ENCODE measurements around the gene CD2BP2. TPM values are rescaled to one million over a fixed set of nuclear protein-coding genes. Genes with fewer than 3 reads are reported as not detected.

CD2BP2 gene
- polyA plus RNA-seq, 1 donor, result 34.3 TPM

DNA sequence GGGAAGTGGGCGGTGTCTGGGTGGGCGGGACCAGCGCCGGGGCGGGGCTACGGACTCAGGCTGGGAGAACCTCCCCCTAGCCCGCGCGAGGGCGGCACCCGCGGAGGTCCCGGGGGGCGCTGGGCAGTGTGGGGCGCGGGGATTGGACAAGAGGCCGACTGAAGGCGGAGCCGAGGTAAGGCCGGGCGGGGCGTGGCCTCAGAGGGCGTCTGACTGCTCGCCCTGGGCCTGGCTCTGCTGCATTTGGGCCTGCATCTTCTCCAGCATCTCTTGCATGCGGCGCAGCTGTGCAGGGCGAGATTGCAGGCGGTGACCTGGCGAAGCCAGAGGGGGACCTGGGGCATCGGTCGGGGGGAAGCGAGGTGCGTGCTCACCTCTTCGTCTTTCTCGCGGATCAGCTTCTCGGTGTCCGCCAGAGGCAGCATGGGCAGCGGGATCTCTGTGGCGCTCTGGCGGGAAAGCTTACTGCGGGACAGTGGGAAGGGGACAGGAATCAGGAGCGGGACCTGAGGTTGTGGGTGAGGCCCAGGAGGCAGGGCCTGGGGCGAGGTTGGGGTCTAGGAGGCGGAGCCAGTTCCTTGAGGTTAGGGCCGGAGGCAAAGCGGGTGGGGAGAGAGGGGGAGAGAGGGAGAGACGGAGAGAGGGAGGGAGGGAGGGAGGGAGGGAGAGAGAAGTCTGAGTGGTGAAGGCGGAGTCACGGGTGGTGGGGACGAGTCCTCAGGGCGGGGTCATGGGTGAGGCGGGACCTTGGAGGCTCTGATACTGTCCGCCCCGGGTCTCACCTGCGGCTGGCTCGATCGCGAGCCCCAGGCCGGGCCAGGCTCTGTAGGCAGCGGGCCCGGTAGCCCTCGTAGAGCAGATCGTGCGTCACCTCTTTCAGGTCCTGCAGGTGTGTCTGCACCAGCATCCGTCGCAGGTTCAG, 23.4 kb upstream of the CD2BP2 start:
- peak; percentile 99 for DNase-seq

DNA sequence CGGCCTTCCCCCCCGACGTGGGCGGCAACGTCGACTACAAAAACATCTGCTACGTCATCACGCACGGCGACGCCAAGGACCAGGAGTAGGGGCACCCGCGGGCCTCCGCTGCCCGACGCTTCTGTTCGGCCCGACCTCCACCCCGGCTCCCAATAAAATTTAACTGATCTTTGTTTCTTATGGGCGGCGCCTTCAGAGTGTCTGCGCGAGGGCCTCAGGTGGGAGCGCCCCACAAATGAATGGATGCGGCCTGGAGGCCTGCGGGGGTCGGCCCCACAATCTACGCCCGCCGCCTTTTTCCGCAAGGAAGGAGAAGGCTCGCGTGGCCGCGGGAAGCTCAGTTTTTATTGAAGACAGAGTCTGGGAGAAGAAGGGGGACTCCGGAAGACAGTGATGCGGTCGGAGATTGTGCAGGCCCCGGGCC, 22.7 kb upstream of the CD2BP2 start:
- peak; percentile 91 for DNase-seq

DNA sequence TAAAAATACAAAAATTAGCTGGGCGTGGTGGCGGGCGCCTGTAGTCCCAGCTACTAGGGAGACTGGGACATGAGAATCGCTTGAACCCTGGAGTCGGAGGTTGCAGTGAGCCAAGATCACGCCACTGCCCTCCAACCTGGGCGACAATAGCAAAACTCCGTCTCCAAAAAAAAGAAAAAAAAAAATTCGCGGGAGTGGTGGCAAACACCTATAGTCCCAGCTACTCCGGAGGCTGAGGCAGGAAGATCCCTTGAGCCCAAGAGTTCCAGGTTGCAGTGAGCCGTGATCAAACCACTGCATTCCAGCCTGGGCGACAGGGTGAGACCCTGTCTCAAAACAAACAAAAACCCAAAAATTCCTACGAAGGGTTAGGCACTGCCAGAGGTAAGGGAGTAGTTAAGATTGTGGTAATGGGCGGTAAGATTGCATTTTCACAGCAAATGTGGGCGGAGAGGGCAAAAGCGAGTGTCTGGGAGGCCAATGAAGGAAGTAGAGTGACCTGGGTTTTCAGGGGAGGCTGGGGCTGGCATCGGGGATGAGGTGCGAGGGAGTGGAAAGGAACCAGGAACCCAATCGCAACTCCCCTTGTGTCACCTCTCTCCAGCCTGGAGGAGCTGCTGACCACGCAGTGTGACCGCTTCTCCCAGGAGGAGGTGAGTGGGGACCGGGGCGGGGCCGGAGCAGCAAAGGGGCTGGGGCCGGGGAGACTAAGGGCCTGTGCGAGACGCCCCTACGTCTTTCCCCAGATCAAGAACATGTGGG, 22.1 kb upstream of the CD2BP2 start:
- no peak for DNase-seq

DNA sequence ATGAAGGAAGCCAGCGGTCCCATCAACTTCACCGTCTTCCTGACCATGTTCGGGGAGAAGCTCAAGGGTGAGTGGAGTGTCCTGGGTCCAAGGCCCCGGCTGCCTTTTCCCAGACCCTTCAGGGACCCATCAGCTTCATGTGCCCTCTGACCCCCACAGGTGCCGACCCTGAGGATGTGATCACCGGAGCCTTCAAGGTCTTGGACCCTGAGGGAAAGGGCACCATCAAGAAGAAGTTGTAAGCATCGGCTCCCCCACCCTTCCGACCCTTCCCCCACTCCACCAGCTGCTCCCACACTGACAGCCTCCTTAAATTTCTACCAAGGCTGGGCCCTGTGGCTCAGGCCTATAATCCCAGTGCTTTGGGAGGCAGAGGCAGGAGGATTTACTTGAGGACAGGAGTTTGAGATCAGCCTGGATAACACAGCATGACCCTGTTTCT, 21.4 kb upstream of the CD2BP2 start:
- no peak for DNase-seq

DNA sequence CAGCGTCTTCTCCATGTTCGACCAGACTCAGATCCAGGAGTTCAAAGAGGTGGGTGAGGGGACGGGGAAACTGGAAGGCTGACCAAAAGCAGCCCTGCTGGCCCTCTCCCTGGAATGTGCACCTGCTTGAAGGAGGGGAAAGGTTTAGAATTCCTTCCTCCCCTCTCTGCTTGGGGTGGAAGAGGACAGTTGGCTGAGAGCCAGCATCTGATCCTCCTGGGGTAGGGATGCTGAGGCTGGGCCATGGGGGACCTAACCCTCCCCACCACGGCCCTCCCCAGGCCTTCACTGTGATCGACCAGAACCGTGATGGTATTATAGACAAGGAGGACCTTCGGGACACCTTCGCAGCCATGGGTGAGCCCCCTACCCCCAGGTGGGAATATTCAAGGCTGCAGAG, 20.8 kb upstream of the CD2BP2 start:
- no peak for DNase-seq

DNA sequence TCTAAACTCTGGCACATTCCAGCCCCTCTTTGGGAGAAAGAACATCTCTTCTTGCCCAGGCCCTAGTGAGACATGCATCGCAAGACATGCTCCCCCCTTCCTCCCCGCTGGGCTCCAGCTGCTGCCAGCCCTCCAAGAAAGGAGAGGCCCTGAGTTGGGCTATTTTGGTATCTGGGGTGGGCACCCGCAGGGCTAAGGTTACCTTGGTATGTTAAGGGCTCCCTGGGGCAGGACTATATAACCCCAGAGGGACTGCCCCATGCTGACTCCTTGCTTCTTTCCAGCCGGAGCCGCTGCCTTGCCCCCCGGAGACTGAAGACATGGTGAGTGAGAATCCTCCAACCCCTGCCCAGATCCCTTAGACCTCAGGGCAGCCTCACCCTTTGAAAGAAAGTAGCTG, 19.4 kb upstream of the CD2BP2 start, which contains the start of gene MYL11:
Gene MYL11, plus strand, starts transcription at position 265 of the 400 bp plus-strand sequence. Its CDS starts 56 bp downstream, at position 321.
- no peak for DNase-seq

DNA sequence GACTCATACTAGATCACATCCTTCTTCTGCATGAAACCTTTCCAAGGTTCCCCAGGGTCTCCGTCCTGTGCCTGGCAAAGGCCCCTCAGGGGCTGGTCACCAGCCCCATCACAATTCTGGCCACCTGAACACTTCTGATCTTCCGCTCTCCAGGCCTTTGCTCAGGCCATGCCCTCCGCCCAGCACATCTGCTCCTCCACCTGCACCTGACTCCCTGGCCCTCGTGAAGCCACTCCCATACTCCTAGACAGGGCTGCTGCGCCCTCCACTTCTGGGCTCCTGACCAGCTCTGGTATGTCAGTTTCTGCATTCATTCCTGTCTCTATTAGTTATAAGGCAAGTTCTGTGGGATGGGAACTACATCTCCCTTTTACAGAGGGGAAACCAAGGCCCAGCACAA, 17.6 kb upstream of the CD2BP2 start:
- DNase-seq, result no peak

DNA sequence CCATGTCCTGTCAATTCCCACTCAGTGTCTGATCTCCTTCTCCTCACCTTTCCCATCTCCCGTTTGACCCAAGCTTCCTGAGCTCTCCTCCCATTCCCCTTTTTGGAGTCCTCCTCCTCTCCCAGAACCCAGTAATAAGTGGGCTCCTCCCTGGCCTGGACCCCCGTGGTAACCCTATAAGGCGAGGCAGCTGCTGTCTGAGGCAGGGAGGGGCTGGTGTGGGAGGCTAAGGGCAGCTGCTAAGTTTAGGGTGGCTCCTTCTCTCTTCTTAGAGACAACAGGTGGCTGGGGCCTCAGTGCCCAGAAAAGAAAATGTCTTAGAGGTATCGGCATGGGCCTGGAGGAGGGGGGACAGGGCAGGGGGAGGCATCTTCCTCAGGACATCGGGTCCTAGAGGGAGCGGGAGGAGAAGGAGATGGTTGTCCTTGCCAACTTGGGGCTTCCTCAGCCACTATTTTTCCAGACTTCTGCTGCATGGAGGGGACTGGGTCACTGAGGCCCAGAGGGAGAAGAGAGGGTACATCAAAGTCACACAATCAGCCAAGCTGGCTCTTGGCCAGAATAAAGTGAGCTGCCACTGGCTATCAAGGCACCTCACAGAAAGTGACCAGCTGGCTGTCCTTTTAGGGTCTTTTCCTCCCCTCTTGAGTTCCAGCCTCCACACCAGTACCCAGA, 17.1 kb upstream of the CD2BP2 start:
- no peak for DNase-seq

DNA sequence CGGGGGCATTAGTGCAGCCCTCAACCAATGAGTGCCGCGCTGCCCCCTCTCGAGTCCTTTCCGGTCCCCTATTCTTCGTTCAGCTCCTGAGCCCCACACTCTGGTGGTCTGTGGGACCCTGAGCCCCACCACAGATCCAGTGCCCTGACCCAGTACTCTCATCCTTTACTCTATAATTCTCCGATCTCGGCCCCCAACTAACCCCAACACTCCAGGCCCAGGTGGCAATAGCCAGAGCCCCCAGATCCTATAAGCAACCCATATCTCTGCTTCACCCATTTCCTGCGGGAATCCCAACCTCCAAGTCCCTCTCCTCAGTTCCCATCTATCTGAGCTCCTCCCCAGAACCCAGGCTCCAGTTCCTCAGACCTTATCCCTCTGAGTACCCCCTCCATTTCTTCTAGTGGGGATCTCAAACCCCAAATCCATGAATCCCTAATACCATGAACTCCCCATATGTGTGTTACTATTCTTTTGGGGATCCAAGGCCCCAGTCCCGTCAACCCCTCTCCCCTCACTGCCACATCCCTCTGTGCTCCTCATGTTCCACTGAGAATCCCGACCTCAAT, 16.2 kb upstream of the CD2BP2 start:
- DNase-seq, result no peak

DNA sequence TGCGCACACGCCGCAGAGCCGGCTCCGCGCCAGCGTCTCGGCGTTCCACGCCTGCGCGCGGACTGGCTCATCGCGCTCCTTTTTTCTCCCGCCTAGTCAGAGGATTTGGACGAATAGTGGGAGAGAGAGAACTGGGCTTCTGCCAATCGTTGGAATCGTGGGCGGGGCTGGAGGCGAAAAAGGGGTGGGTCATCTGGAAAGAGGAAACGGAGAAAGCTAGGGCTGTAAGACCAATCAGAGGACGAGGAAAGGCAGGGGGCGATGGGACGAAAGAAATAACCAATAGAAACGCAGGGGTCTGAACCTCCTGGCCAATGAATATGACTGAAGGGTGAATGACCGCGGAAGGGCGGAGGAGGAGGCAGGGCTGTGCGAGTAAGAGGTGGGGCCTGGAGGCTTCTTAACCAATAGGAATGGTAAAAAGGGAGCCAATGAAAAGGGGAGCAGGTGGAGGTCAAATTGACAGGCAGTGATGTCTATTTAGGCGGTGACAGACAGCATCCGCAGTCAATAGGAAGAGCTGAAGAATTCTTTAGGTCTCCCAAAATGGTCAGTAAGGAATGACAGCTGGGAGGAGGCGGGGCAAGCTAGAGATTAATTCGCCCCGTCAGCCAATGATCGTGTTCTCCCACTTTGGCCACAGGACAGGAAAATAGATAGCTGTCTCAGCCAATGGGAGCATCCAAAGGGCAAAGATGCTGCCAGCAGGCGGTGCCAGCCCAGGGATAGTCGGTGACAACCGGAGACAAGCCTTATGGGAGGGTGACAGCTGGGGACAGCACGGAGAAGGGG, 15.5 kb upstream of the CD2BP2 start, which contains the start of gene TBC1D10B:
Gene TBC1D10B, minus strand, starts transcription at position 39 of the 792 bp plus-strand sequence. CDS start 311 bp downstream, outside the sequence.
- peak; percentile 99 for DNase-seq

DNA sequence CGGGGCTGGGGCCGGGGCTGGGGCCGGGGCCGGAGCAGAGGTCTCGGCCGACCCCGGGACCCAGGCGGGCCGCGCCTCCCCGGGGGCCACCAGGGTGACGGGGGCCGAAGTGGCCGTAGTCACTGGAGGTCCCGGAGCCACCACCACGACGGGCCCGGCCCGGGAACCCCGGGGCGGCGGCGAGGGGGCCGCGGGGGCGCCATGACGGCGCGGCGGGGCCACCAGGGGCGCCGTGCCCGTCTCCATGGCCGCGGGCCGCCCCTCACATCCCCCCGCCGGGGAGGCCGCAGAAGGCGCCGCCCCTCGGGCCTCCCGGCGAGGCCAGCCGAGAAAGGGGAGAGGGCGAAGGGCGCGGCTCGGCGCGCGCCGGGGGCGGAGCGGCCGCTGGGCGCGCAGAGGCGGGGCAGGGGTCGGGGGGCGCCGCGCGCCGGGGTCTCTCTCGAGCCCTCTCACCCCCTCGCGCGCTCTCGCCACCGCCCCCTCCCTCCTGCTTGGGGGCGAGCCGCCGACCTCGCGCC, 14.9 kb upstream of the CD2BP2 start:
- DNase-seq, result no peak

DNA sequence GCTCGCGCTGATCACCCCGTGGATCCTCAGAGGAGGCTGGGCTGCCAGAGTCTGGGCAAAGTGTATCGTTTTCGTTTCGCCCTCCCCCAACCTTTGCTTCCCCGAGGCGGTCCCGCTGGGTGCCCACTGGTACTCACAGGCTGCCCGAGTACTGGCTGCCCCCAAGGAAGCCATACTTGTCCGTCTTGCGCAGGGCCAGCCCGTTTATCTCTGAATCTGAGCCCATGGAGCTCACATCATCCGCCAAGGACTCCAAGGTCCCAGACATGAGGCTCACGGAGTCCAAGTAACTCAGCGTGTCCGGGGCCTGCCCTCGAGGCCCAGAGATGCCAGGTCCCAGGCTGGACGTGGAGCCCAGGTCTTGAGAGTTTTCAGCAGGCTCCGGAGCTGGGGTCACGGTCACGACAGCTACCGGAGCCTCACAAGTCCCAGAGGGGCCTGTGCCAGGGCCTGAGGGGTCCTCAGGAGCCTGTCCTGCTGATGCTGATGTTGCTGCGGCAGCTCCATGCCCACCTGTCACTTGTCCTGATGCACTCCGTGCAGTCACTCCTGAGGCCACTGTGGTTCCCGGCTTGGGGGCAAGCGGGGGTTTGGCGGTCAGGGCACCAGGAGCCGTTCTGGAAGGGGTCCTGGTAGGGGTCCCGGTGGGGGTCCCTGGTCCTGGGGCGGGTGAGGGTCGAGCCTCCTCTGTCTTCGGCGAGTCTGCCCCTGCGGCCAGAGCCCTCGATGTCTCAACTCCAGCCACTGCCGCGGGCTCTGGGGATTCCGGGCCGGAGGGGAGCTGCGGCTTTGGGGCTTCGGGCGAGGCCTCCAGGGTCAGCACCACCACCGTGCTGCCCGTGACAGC, 14.2 kb upstream of the CD2BP2 start:
- DNase-seq, result no peak

DNA sequence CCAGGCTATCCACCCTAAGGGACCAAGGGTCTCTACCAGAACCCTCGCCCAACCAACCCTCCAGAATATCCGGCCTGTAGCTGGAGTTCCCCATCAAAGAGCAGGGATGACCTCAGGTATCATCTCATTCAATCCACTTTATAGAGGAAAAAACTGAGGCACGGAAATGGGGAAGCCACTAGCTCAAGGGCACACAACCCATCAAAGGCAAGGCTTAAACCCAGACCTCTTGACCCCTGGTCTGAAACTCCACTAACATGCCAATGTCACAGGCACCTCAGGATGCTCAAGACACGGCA, 13.6 kb upstream of the CD2BP2 start:
- DNase-seq, result no peak

DNA sequence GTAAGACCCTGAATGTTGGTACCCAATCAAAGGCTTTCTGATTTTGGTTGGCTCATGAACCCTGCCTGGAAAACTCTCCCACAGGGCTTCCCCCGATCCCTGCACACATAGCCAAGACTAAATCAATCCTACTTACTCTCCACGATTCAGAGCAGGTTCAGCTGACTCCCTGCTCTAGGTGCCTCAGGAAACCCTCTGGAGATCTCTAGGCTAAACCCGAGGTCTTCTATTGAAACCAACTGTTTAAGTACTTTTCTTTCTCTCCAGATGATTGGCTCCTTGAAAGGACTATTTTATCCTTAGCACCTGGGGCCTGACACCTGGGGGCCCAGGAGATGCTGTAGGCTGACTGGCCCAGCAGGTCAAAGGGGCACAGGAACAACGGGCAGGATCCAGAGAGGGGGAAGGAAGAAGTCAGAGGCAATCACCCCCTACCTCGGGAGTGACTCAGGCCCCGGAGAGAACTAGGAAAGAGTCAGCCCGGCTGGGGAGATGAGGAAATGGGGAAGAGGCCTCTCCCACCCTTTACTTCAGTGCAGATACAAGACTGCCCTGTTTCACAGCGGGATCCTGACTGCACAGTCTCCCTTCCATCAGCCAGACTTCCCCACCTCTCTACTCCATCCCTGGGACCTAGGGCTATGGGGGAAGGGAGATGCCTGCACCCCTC, 13.1 kb upstream of the CD2BP2 start:
- DNase-seq, result no peak

DNA sequence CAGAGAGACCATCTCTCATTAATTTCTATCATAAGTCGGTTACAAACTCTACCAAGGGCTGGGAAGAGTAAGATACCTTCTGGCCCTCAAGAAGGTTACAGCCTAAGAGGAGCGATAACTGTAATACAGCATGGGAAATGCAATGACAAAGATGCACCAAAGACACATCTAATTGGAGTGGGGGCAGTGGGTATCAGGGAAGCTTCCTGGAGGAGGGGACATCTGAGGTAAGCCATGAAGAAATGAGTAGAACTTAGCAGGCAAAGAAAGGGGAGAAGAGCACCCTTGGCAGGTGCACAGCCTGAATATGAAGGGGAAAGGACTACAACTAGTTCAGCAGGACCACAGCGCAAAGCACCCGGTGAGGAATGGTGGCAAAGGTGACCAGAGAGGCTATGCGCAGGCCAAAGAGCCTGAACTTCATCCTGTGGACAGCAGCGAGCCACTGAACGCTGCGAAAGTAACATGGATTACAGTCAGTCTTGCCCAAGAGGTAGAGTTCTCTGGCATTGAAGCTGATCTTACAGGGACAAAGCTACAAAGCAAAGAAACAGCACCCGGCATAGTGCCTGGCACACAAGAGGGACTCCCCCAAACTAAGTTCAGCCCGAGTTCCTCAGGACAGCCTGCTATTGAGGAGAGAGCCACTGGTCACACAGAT, 12.4 kb upstream of the CD2BP2 start:
- DNase-seq, result no peak

DNA sequence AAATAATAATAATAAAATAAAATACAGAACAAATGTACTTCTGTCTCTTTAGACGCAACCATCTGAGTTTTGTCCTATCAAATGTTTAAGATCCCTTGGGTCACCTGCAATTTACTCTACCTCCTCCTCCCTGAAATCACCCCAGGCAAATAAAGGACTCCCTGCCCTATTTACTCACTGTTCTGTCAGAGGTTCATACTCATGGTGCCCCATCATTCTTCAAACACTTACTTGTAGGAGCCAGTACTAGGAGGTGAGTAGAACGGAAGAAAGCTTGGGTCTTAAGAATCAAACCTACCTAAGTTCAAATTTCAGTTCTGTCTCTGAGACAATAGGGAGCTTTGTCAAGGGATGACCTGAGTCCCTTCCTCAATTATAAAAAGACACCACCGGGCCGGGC, 11.4 kb upstream of the CD2BP2 start:
- DNase-seq, result no peak

DNA sequence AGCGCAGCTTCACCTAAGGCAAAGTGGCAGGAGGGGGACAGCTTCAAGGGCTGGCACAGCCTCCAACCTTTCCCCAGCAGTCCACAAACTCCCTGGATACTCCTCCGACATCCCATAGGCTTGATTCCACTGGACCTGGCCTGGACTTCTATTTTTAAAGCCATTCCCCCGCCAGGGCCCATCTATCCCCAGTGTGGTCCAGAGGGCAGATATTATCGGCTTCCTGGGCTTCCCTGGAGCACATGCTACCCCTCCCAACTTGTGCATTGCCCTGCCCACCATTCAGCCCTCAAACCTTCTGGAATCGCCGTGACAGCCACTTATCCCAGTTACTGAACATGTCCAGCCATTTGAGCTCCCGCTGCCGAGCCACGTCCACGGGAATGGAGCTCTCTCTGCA, 10.1 kb upstream of the CD2BP2 start:
- no peak for DNase-seq

DNA sequence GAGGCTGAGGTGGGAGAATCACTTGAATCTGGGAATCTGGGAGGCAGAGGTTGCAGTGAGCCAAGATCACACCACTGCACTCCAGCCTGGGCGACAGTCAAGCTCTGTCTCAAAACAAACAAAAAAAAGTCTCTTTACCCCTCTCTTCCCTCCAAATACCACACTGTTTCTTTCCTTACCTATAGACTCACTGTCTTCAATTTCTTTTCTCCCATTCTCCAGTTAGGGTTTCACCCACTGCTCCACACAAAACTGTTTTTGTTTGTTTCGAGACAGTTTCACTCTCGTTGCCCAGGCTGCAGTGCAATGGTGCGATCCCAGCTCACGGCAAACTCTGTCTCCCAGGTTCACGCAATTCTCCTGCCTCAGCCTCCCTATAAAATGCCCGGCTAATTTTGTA, 6.1 kb upstream of the CD2BP2 start:
- no peak for DNase-seq

DNA sequence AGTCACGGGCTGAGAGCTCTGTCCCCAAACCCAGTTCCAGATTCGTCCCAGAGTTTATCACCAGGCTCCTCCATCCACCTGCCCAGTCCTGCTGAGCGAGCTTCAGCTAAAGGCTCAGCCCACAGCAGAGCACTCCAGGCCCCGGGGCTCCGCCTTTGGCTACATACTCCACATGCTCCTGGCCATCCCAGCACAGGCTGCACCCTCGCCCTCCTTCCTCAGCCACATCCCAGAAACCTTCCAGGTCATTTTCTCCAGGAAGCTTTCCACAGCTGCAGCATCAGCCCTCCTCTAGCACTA, 4.7 kb upstream of the CD2BP2 start:
- DNase-seq, result no peak

All from hindlimb muscle (tissue), 1 donor.